MM.1S (cell line): ENCODE measurements around the gene PRSS36.

ENCODE experiments used
- DNase-seq: peaks from one replicate; pipeline ENCODE4 v3.0.0-alpha.2; 2015
- H2AFZ ChIP-seq: fragments of 300-600 bp; sonication (generic); 2 replicates; pipeline ENCODE4 v1.6.0; 2016; ENCODE audit warnings: antibody characterized with exemption, low read length
- H3F3A ChIP-seq: fragments of 300-600 bp; sonication (generic); 2 replicates; pipeline ENCODE4 v1.6.1; 2016; ENCODE audit warnings: mild to moderate bottlenecking, antibody characterized with exemption, low read length, moderate library complexity, mixed read lengths; ENCODE audit not compliant: insufficient read depth
- H3K27ac ChIP-seq: fragments of 300-600 bp; sonication (generic); 2 replicates; pipeline ENCODE4 v1.5.1; 2016; ENCODE audit warnings: mild to moderate bottlenecking, low read length
- H3K27me3 ChIP-seq: fragments of 300-600 bp; sonication (generic); replicated peaks from 2 replicates; pipeline ENCODE4 v1.6.0; 2016; ENCODE audit warnings: low read length; ENCODE audit not compliant: insufficient read depth
- H3K36me3 ChIP-seq: fragments of 300-600 bp; sonication (generic); replicated peaks from 2 replicates; pipeline ENCODE4 v1.6.1; 2016; ENCODE audit warnings: mild to moderate bottlenecking, low read length, mixed read lengths; ENCODE audit not compliant: insufficient read depth
- H3K4me1 ChIP-seq: fragments of 300-600 bp; sonication (generic); 2 replicates; pipeline ENCODE4 v1.6.1; 2016; ENCODE audit warnings: low read length, mixed read lengths
- H3K4me2 ChIP-seq: fragments of 300-600 bp; sonication (generic); 2 replicates; pipeline ENCODE4 v1.6.0; 2016; ENCODE audit warnings: low read depth, low read length
- H3K4me3 ChIP-seq: fragments of 300-600 bp; sonication (generic); 2 replicates; pipeline ENCODE4 v1.5.1; 2016; ENCODE audit warnings: low read length, mixed read lengths
- H3K79me2 ChIP-seq: fragments of 300-600 bp; sonication (generic); 2 replicates; pipeline ENCODE4 v1.6.1; 2016; ENCODE audit warnings: mixed run types, low read length, mixed read lengths
- H3K9ac ChIP-seq: fragments of 300-600 bp; sonication (generic); 2 replicates; pipeline ENCODE4 v1.6.1; 2016; ENCODE audit warnings: low read length, mixed read lengths
- H3K9me2 ChIP-seq: fragments of 300-600 bp; sonication (generic); replicated peaks from 2 replicates; pipeline ENCODE4 v1.6.1; 2016; ENCODE audit warnings: mild to moderate bottlenecking, low read length, mixed read lengths; ENCODE audit not compliant: insufficient read depth
- H3K9me3 ChIP-seq: fragments of 300-600 bp; sonication (generic); replicated peaks from 2 replicates; pipeline ENCODE4 v1.6.1; 2016; ENCODE audit warnings: mild to moderate bottlenecking, low read length, mixed read lengths; ENCODE audit not compliant: insufficient read depth
- H4K20me1 ChIP-seq: fragments of 300-600 bp; sonication (generic); 2 replicates; pipeline ENCODE4 v1.6.1; 2016; ENCODE audit warnings: mild to moderate bottlenecking, low read length, moderate library complexity, mixed read lengths; ENCODE audit not compliant: insufficient read depth
- CTCF ChIP-seq: fragments of 300-600 bp; sonication (generic); IDR thresholded peaks from 2 replicates; pipeline ENCODE4 v1.5.1; 2016; ENCODE audit warnings: antibody characterized with exemption, low read length, mixed read lengths
- EZH2 ChIP-seq: fragments of 300-600 bp; sonication (generic); optimal IDR thresholded peaks from 2 replicates; pipeline ENCODE3; 2017; ENCODE audit warnings: low read depth, mild to moderate bottlenecking, antibody characterized with exemption, low read length, mixed read lengths
- EZH2phosphoT487 ChIP-seq: fragments of 300-600 bp; sonication (generic); IDR thresholded peaks from 2 replicates; pipeline ENCODE4 v1.6.1; 2018; ENCODE audit warnings: antibody characterized with exemption, low read length

PRSS36 gene

GRCh38 chr16:31192856-31193642 lies 43.2 kb upstream of the PRSS36 start:
- Histone ChIP-seq H3K27me3 (no peaks in the 10 kb centered on the region), H3K4me2 (no peak overlapping the region), H2AFZ (no peak overlapping the region), H4K20me1 (no peaks in the 10 kb centered on the region; the same call in 1 of the 2 replicates), H3K36me3 (peaks cover 33% of the 10 kb centered on the region), H3K9ac (no peak overlapping the region), H3F3A (peaks cover 11% of the 10 kb centered on the region), H3K4me3 (no peak overlapping the region), H3K9me2 (no peaks in the 10 kb centered on the region), H3K27ac (no peak overlapping the region), H3K4me1 (no peaks in the 10 kb centered on the region; the same call in 1 of the 2 replicates), H3K79me2 (peaks cover 28% of the 10 kb centered on the region), H3K9me3 (no peaks in the 10 kb centered on the region)
- TF ChIP-seq CTCF, result no peak
- no peak for TF ChIP-seq EZH2
- TF ChIP-seq EZH2phosphoT487, result no peak
- no peak for DNase-seq

- peaks cover 39% of the 10 kb centered on the region for H3K79me2 ChIP-seq
- peaks cover 7% of the 10 kb centered on the region for H3F3A ChIP-seq
- no peak overlapping the region for H3K9ac ChIP-seq
- no peaks in the 10 kb centered on the region; the same call in 1 of the 2 replicates for H3K4me1 ChIP-seq
- no peaks in the 10 kb centered on the region; the same call in 1 of the 2 replicates for H4K20me1 ChIP-seq
- no peak overlapping the region for H3K4me3 ChIP-seq
- no peak for DNase-seq
- no peak overlapping the region for H3K4me2 ChIP-seq
- H2AFZ ChIP-seq, result no peak overlapping the region
- no peak for TF ChIP-seq CTCF
- TF ChIP-seq EZH2phosphoT487, result no peak
- no peak for TF ChIP-seq EZH2
- H3K9me3 ChIP-seq, result no peaks in the 10 kb centered on the region
- peaks cover 36% of the 10 kb centered on the region for H3K36me3 ChIP-seq
- no peaks in the 10 kb centered on the region for H3K9me2 ChIP-seq
- H3K27me3 ChIP-seq, result no peaks in the 10 kb centered on the region
- H3K27ac ChIP-seq, result no peak overlapping the region
Measured at GRCh38 chr16:31191697-31192428, 42.0 kb upstream of the PRSS36 start.

- no peak for DNase-seq
- no peaks in the 10 kb centered on the region; the same call in 1 of the 2 replicates for H3K4me1 ChIP-seq
- H3K9me2 ChIP-seq, result no peaks in the 10 kb centered on the region
- H3K27me3 ChIP-seq, result no peaks in the 10 kb centered on the region
- no peak overlapping the region for H3K4me2 ChIP-seq
- no peak overlapping the region for H3K9ac ChIP-seq
- no peak overlapping the region for H3K27ac ChIP-seq
- no peak for TF ChIP-seq CTCF
- no peak for TF ChIP-seq EZH2phosphoT487
- no peak for TF ChIP-seq EZH2
- no peak overlapping the region for H3K4me3 ChIP-seq
- peaks cover 41% of the 10 kb centered on the region for H3K36me3 ChIP-seq
- peaks cover 47% of the 10 kb centered on the region for H3K79me2 ChIP-seq
- H2AFZ ChIP-seq, result no peak overlapping the region
- no peaks in the 10 kb centered on the region for H3K9me3 ChIP-seq
- peaks cover 1% of the 10 kb centered on the region for H4K20me1 ChIP-seq
- H3F3A ChIP-seq, result peaks cover 7% of the 10 kb centered on the region
Measured at GRCh38 chr16:31190818-31191444, 41.1 kb upstream of the PRSS36 start.
